Breast epithelium (tissue), 4 donors: ENCODE results near the gene PDGFA. TPM values are rescaled to one million over a fixed set of nuclear protein-coding genes. Genes with fewer than 3 reads are reported as not detected.
A peak's percentile ranks its signal among the peaks of the same experiment; 100 is the strongest.

Experiments
- DNase-seq, 2 donors: peaks; one replicate each; pipeline ENCODE4 v3.0.0-alpha.2; 2019; ENCODE audit warnings: low spot score in 2 of 2
- H3K27ac ChIP-seq, 2 donors: fragments of 200-600 bp; sonication (generic) in 1 of 2; one replicate each; pipeline ENCODE4 v1.5.1; 2016 to 2019; ENCODE audit warnings: mild to moderate bottlenecking in 1 of 2
- H3K27me3 ChIP-seq, 2 donors: fragments of 200-600 bp; sonication (generic) in 1 of 2; one replicate each; pipeline versions ENCODE4 v1.5.1 to v1.6.0; 2017 to 2019; ENCODE audit warnings: control low read depth in 1 of 2, mild to moderate bottlenecking in 1 of 2
- H3K36me3 ChIP-seq: fragments of 200-600 bp; one replicate; pipeline ENCODE4 v1.5.1; 2019
- H3K4me1 ChIP-seq, 2 donors: fragments of 200-600 bp; sonication (generic); one replicate each; pipeline ENCODE4 v1.5.1; 2016 to 2019; ENCODE audit warnings: control low read depth in 1 of 2
- H3K4me3 ChIP-seq, 3 donors: fragments of 200-600 bp; sonication (generic); 1 replicate in 2 of 3; 2 replicates in 1 of 3; pipeline ENCODE4 v1.5.1; 2016 to 2019; ENCODE audit warnings: mild to moderate bottlenecking in 3 of 3, moderate library complexity in 2 of 3
- H3K9me3 ChIP-seq, 2 donors: fragments of 200-600 bp; sonication (generic) in 1 of 2; one replicate each; pipeline ENCODE4 v1.5.1; 2016 to 2019; ENCODE audit warnings: control low read depth in 1 of 2
- POLR2A ChIP-seq: fragments of 450-650 bp; IDR thresholded peaks from one replicate; pipeline ENCODE4 v1.6.1; 2016; ENCODE audit warnings: antibody characterized with exemption, mild to moderate bottlenecking, moderate library complexity
- POLR2AphosphoS5 ChIP-seq, 3 donors: sonication (generic); formaldehyde crosslinking; IDR thresholded peaks; one replicate each; pipeline ENCODE4 v1.6.1; 2017; ENCODE audit warnings: antibody characterized with exemption in 3 of 3
- intact Hi-C: fragments of 100-400 bp; cut with DNase I; formaldehyde crosslinking; loops from one replicate; pipeline ENCODE4 v1.15.1; 2023; ENCODE audit warnings: low total_unique reads
- total RNA-seq, 3 donors: library from RNA; depleted of rRNA; stranded (reverse); fragments of >200 nt; gene quantifications; one replicate each; pipeline ENCODE4 v1.1.0, GENCODE V29; 2016
- TF ChIP-seq, protein P1 (sequence below), 3 donors: fragments of 450-650 bp; IDR thresholded peaks; one replicate each; pipeline ENCODE4 v1.5.1; 2016 to 2017; ENCODE audit warnings: antibody characterized with exemption in 3 of 3, mild to moderate bottlenecking in 3 of 3, moderate library complexity in 3 of 3

Gene PDGFA
- total RNA-seq, 3 donors from 2014 or later: 19.8 to 33.4 (median 31.2) TPM

DNA sequence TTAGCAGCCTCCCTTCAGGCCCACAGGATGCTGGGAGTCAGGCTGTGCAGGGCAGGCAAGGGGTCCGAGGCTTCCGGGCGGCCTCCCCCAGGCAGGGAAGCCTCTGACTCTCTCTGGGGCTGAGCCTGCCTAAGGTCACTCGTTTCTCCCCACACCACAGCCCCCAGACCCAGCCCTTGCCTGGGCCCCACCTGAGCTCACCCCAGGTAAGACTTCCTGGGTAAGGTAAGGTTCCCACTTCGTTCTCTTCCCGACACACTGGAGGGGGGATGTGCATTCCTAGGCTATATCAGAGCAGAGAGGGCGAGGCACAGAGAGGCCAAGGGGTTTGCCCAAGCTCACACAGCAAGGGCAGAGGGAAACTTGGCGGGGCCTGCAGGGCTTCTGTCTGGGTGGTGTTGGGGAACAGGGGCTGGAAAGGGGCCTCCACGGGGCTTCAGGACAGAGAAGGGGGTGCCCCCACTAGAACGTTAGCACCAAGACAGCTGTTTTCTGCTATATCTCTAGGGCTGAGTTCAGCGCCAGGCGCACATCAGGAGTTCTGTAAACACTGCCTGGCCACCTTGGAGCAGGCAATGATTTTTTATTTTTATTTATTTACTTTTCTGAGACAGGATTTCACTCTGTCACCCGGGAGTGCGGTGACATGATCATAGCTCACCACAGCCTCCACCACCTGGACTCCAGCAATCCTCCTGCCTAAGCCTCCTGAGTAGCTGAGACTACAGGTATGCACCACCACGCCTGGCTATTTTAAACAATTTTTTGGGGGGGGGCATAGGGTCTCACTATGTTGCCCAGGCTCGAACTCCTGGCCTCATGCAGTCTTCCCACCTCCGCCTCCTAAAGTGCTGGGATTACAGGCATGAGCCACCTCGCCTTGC is 24.9 kb upstream of the PDGFA start:
- no peaks in the 10 kb centered on the region for H3K4me1 ChIP-seq
- intact Hi-C loops: no loop called here
- no peak for DNase-seq
- H3K9me3 ChIP-seq: peaks cover 0 to 4% of the 10 kb centered on the region in 2 donors
- H3K4me3 ChIP-seq: no peak overlapping the region
- H3K27ac ChIP-seq: no peak overlapping the region
- TF ChIP-seq POLR2AphosphoS5 (IDR thresholded peaks at IDR 0.05): no peak
- TF ChIP-seq, protein P1, sequence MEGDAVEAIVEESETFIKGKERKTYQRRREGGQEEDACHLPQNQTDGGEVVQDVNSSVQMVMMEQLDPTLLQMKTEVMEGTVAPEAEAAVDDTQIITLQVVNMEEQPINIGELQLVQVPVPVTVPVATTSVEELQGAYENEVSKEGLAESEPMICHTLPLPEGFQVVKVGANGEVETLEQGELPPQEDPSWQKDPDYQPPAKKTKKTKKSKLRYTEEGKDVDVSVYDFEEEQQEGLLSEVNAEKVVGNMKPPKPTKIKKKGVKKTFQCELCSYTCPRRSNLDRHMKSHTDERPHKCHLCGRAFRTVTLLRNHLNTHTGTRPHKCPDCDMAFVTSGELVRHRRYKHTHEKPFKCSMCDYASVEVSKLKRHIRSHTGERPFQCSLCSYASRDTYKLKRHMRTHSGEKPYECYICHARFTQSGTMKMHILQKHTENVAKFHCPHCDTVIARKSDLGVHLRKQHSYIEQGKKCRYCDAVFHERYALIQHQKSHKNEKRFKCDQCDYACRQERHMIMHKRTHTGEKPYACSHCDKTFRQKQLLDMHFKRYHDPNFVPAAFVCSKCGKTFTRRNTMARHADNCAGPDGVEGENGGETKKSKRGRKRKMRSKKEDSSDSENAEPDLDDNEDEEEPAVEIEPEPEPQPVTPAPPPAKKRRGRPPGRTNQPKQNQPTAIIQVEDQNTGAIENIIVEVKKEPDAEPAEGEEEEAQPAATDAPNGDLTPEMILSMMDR (IDR thresholded peaks at IDR 0.05): no peak
- no peaks in the 10 kb centered on the region for H3K36me3 ChIP-seq
- H3K27me3 ChIP-seq: no peaks in the 10 kb centered on the region

DNA sequence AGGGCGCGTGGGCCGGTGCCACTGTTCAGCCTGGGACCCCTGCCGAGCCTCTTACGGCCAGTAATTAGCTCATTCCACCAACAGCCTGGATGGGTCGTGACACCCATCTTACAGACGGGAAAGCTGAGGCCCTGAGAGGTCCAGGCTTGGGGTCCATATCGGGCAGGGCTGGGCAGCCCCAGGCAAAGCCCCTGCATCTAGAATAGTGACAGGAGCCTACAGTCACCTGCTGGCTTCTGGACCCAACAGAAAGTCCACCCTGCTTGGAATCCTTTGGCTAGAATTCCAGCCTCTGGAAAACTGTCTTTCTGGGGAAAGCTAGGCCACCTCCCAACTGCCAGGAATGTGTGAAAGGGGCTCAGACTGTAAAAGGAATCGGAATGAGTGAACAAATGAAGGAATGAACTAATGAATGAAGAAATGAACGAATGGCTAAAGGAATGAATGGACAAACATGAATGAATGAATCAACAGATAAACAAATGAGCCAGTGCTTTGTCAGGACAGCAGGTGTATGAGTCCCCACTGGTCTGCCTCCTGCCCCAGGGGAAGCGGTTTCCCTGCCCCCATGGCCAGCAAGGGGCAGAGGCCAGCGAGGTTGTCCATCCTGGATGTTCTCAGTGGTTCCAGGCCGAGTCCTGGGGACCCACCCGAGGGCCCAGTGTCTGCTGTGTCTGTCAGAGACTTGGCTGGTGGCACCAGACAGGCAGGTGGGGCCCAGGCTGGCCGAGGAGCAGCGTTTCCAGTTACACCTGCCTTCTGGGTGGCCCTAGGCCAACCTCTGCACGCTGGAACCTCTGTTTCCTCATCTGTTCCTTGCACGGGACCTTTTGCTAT is 24.1 kb upstream of the PDGFA start:
- no peak for TF ChIP-seq POLR2A
- TF ChIP-seq, protein P1 (IDR thresholded peaks at IDR 0.05): no peak
- TF ChIP-seq POLR2AphosphoS5 (IDR thresholded peaks at IDR 0.05): no peak
- peak overlapping the region in 1 of 2 donors; percentile 3 for H3K27ac ChIP-seq

DNA sequence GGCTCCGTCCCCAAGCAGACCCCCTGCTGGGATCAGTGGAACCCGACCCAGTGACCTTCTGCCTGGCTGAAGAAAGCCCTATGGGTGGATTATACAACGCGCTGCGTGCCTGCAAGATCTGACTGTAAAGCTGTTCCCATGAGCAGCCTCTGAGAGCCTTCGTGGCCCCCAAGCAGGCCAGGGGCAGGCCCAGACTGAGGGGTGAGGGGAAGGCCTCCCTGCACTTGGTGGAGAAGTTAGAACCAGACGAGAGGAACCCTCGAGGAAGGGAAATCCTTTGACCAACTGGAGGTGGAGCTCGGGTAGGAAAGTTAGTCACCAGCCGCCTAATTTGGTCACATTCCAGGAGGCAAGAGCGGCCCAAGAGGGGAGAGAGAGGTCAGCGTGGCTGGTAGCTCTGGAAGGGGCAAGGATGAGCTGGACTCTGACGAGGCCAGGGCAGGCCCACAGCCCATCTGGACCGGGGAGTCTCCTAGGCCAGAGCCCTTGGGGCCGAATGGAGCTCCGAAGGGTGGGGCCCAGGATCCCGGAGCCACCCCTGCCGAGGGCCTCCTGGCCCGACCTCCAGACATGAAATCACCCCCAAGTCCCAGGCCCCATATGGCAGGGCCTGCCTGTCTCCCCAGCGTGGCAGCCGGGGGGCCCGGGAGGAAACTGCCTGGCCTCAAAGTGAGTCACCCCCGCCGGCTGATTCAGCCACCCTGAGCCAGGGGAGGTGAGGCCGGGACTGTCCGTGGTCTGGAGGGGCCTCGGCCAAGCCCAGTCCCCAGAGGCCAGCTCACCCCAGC is 23.3 kb upstream of the PDGFA start:
- peaks cover 0 to 4% of the 10 kb centered on the region in 2 donors for H3K4me1 ChIP-seq
- TF ChIP-seq POLR2A (no peak), POLR2AphosphoS5 (IDR thresholded peaks at IDR 0.05) (no peak)
- TF ChIP-seq, protein P1 (IDR thresholded peaks at IDR 0.05): no peak
- no peak for DNase-seq

More for the DNA sequence above, 24.1 kb upstream of the PDGFA start:
- Histone ChIP-seq H3K36me3 (no peaks in the 10 kb centered on the region), H3K9me3 (peaks cover 0 to 4% of the 10 kb centered on the region in 2 donors), H3K27me3 (no peaks in the 10 kb centered on the region), H3K4me1 (peaks cover 0 to 4% of the 10 kb centered on the region in 2 donors), H3K4me3 (no peak overlapping the region)
- intact Hi-C loops: no loop called here
- no peak for DNase-seq

DNA sequence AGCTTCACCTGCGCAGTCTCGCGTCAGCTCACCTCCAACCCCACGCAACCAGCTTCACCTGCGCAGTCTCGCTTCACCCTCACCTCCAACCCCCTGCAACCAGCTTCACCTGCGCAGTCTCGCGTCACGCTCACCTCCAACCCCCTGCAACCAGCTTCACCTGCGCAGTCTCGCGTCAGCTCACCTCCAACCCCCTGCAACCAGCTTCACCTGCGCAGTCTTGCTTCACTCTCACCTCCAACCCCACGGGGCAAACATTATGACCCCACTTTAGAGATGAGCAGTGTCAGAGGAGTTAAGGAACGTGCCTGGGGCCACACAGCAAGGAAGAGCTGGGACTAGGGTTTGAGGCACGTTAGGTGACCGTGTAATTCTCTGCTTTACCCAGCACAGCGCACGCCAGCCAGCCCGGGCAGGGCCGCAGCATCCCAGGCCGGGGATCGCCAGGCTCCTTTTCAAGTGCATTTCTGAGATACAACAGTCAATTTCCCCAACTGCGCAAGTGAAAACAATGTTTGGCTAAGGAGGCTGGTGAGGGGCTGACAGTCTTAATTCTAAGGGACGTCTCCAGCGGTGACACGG is 22.6 kb upstream of the PDGFA start:
- peaks cover 0 to 4% of the 10 kb centered on the region in 2 donors for H3K4me1 ChIP-seq
- H3K9me3 ChIP-seq: peaks cover 0 to 4% of the 10 kb centered on the region in 2 donors
- intact Hi-C loops: no loop called here
- H3K27ac ChIP-seq: no peak overlapping the region
- TF ChIP-seq, protein P1 (IDR thresholded peaks at IDR 0.05): no peak
- TF ChIP-seq POLR2AphosphoS5 (IDR thresholded peaks at IDR 0.05): no peak
- no peak for TF ChIP-seq POLR2A
- H3K4me3 ChIP-seq: no peak overlapping the region
- no peaks in the 10 kb centered on the region for H3K27me3 ChIP-seq
- no peaks in the 10 kb centered on the region for H3K36me3 ChIP-seq
- DNase-seq: no peak

More for the DNA sequence above, 23.3 kb upstream of the PDGFA start:
- no peaks in the 10 kb centered on the region for H3K27me3 ChIP-seq
- H3K36me3 ChIP-seq: no peaks in the 10 kb centered on the region
- intact Hi-C loops: no loop called here
- H3K27ac ChIP-seq: peak overlapping the region in 1 of 2 donors; percentile 3
- H3K9me3 ChIP-seq: peaks cover 0 to 4% of the 10 kb centered on the region in 2 donors
- H3K4me3 ChIP-seq: no peak overlapping the region
